Skin epidermis (tissue), 12 donors: ENCODE measurements around the gene RADIL.

Source experiments
- H3K27ac ChIP-seq, 21 experiments: fragments of 200-600 bp; sonication (generic) in 11 of 21; one replicate each; pipeline ENCODE4 v1.5.0; 2020; ENCODE audit warnings: mild to moderate bottlenecking in 3 of 21, inconsistent platforms in 2 of 21, moderate library complexity in 2 of 21
- H3K4me3 ChIP-seq, 7 experiments: fragments of 200-600 bp; sonication (generic) in 2 of 7; one replicate each; pipeline ENCODE4 v1.5.0; 2020; ENCODE audit warnings: inconsistent platforms in 2 of 7, mild to moderate bottlenecking in 2 of 7, moderate library complexity in 1 of 7

The RADIL gene

GRCh38 chr7:4883033-4883371 lies 514 bp downstream of the RADIL start:
- H3K27ac ChIP-seq, result peak overlapping the region in 11 of 21 experiments; percentile 15 to 85 (median 74)
- peak overlapping the region; percentile 24 to 48 (median 28) for H3K4me3 ChIP-seq

- Histone ChIP-seq H3K4me3 (peak overlapping the region; percentile 24 to 48 (median 28)), H3K27ac (peak overlapping the region in 18 of 21 experiments; percentile 18 to 87 (median 70))
Measured at GRCh38 chr7:4882169-4883032, 1.1 kb downstream of the RADIL start.

- Histone ChIP-seq H3K27ac (no peak overlapping the region), H3K4me3 (no peak overlapping the region)
Measured at GRCh38 chr7:4880218-4880617, 3.3 kb downstream of the RADIL start.

- no peak overlapping the region for H3K4me3 ChIP-seq
Measured at GRCh38 chr7:4879396-4880081, 4.0 kb downstream of the RADIL start.

GRCh38 chr7:4878336-4879335 lies 4.9 kb downstream of the RADIL start:
- Histone ChIP-seq H3K4me3 (no peak overlapping the region), H3K27ac (no peak overlapping the region)

More at GRCh38 chr7:4879396-4880081, 4.0 kb downstream of the RADIL start:
- H3K27ac ChIP-seq, result no peak overlapping the region

GRCh38 chr7:4876586-4876985 lies 6.9 kb downstream of the RADIL start:
- H3K4me3 ChIP-seq, result no peak overlapping the region
- H3K27ac ChIP-seq, result no peak overlapping the region

- Histone ChIP-seq H3K27ac (no peak overlapping the region), H3K4me3 (no peak overlapping the region)
Measured at GRCh38 chr7:4875391-4875790, 8.1 kb downstream of the RADIL start.

- no peak overlapping the region for H3K27ac ChIP-seq
- no peak overlapping the region for H3K4me3 ChIP-seq
Measured at GRCh38 chr7:4873071-4873944, 10.2 kb downstream of the RADIL start.

GRCh38 chr7:4871930-4872675 lies 11.4 kb downstream of the RADIL start:
- H3K4me3 ChIP-seq, result no peak overlapping the region
- H3K27ac ChIP-seq, result no peak overlapping the region

GRCh38 chr7:4871056-4871680 lies 12.3 kb downstream of the RADIL start:
- no peak overlapping the region for H3K4me3 ChIP-seq
- no peak overlapping the region for H3K27ac ChIP-seq

- no peak overlapping the region for H3K27ac ChIP-seq
- no peak overlapping the region for H3K4me3 ChIP-seq
Measured at GRCh38 chr7:4868493-4868892, 15.0 kb downstream of the RADIL start.

GRCh38 chr7:4866528-4867496 lies 16.7 kb downstream of the RADIL start:
- no peak overlapping the region for H3K4me3 ChIP-seq
- no peak overlapping the region for H3K27ac ChIP-seq

GRCh38 chr7:4862156-4862555 lies 21.4 kb downstream of the RADIL start:
- H3K4me3 ChIP-seq, result peak overlapping the region in 1 of 7 experiments; percentile 24
- H3K27ac ChIP-seq, result no peak overlapping the region

GRCh38 chr7:4861673-4862072 lies 21.8 kb downstream of the RADIL start, which contains the start of gene PAPOLB:
Gene PAPOLB, minus strand, starts transcription at chr7:4862030. Its CDS starts 220 bp downstream, at chr7:4861810.
- Histone ChIP-seq H3K27ac (no peak within 1 kb of the TSS), H3K4me3 (peak within 1 kb of the TSS in 3 of 7 experiments; percentile 14 to 24 (median 15))

GRCh38 chr7:4861227-4861626 lies 22.3 kb downstream of the RADIL start:
- Histone ChIP-seq H3K27ac (no peak overlapping the region), H3K4me3 (peak overlapping the region in 2 of 7 experiments; percentile 14 to 24)

- H3K4me3 ChIP-seq, result no peak overlapping the region
- H3K27ac ChIP-seq, result no peak overlapping the region
Measured at GRCh38 chr7:4857189-4857588, 26.3 kb downstream of the RADIL start.
